GM18508 (cell line): ENCODE results near the gene PCDHA11.
"Not testable (repeated sequence)": the region's sequence is repeated elsewhere in the genome, so short reads cannot be mapped to it uniquely, and the experiment has no call there.

ENCODE experiments used
- ATAC-seq: cut with Tn5 transposase; IDR thresholded peaks from one replicate; pipeline ENCODE4 v1.9.1; 2021; ENCODE audit warnings: moderate number of reproducible peaks; ENCODE audit not compliant: insufficient read depth, unreplicated experiment

Gene PCDHA11

DNA sequence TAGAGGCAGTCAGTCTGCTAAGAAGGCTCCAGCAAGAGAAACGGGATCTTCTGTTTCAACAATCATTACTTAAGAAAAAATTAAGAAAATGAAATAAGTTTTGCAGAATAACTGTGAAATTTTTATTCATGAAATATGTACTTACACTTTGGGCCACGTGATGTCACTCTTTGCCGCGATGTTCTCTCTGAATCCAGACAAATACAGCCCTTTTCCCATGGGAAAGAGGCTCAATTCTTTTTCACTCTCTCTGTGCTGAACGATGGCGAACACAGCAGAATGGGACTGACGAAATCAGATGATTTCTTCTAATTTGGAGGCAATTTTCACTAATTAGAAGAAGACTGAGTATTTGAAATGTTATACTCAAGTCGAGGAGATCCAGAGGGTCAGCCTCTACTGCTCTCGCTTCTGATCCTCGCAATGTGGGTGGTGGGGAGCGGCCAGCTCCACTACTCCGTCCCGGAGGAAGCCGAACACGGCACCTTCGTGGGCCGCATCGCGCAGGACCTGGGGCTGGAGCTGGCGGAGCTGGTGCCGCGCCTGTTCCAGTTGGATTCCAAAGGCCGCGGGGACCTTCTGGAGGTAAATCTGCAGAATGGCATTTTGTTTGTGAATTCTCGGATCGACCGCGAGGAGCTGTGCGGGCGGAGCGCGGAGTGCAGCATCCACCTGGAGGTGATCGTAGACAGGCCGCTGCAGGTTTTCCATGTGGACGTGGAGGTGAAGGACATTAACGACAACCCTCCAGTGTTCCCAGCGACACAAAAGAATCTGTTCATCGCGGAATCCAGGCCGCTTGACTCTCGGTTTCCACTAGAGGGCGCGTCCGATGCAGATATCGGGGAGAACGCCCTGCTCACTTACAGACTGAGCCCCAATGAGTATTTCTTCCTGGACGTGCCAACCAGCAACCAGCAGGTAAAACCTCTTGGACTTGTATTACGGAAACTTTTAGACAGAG is 20.3 kb upstream of the PCDHA11 start, which contains the start of gene PCDHA9:
TSS of gene PCDHA9 (plus strand) at position 244 of the 964 bp plus-strand sequence. CDS start at position 358, 114 bp downstream.
- not testable (repeated sequence) for ATAC-seq

- ATAC-seq, result not testable (repeated sequence)
These were observed 18.7 kb upstream of the PCDHA11 start for GRCh38 chr5:140849831-140850634.

- ATAC-seq, result no peak
These were observed 12.7 kb upstream of the PCDHA11 start, which contains the start of gene PCDHA10 for GRCh38 chr5:140855772-140856674. Gene PCDHA10 (plus strand): TSS chr5:140855897. CDS start chr5:140856049, 152 bp downstream.

GRCh38 chr5:140857177-140857986 is 11.4 kb upstream of the PCDHA11 start:
- no peak for ATAC-seq

DNA sequence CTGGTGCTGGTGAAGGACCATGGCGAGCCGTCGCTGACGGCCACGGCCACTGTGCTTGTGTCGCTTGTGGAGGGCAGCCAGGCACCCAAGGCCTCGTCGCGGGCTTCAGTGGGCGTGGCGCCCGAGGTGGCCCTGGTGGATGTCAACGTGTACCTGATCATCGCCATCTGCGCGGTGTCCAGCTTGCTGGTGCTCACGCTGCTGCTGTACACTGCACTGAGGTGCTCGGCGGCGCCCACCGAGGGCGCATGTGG is 10.8 kb upstream of the PCDHA11 start:
- no peak for ATAC-seq

- no peak for ATAC-seq
These were observed 6.1 kb upstream of the PCDHA11 start for GRCh38 chr5:140862441-140863295.

DNA sequence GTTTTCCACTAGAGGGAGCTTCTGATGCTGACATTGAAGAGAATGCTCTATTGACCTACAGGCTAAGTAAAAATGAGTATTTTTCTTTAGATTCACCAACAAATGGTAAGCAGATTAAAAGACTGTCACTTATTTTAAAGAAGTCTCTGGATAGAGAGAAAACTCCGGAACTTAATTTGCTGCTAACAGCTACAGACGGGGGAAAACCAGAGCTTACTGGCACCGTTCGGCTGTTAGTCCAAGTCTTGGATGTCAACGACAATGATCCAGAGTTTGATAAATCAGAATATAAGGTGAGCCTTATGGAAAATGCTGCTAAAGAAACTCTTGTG is 764 bp downstream of the PCDHA11 start:
- no peak for ATAC-seq

DNA sequence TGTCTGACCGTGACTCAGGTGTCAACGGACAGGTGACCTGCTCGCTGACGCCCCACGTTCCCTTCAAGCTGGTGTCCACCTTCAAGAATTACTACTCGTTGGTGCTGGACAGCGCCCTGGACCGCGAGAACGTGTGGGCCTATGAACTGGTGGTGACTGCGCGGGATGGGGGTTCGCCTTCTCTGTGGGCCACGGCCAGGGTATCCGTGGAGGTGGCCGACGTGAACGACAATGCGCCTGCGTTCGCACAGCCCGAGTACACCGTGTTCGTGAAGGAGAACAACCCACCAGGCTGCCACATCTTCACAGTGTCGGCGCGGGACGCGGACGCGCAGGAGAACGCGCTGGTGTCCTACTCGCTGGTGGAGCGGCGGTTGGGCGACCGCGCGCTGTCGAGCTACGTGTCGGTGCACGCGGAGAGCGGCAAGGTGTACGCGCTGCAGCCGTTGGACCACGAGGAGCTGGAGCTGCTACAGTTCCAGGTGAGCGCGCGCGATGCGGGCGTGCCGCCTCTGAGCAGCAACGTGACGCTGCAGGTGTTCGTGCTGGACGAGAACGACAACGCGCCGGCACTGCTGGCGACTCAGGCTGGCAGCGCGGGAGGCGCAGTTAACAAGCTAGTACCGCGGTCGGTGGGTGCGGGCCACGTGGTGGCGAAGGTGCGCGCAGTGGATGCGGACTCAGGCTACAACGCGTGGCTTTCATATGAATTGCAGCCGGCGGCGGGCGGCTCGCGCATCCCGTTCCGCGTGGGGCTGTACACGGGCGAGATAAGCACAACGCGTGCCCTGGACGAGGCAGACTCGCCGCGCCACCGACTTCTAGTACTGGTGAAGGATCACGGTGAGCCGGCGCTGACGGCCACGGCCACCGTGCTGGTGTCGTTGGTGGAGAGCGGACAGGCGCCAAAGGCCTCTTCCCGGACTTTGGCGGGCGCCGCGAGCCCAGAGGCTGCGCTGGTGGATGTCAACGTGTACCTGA is 1.8 kb downstream of the PCDHA11 start:
- no peak for ATAC-seq

DNA sequence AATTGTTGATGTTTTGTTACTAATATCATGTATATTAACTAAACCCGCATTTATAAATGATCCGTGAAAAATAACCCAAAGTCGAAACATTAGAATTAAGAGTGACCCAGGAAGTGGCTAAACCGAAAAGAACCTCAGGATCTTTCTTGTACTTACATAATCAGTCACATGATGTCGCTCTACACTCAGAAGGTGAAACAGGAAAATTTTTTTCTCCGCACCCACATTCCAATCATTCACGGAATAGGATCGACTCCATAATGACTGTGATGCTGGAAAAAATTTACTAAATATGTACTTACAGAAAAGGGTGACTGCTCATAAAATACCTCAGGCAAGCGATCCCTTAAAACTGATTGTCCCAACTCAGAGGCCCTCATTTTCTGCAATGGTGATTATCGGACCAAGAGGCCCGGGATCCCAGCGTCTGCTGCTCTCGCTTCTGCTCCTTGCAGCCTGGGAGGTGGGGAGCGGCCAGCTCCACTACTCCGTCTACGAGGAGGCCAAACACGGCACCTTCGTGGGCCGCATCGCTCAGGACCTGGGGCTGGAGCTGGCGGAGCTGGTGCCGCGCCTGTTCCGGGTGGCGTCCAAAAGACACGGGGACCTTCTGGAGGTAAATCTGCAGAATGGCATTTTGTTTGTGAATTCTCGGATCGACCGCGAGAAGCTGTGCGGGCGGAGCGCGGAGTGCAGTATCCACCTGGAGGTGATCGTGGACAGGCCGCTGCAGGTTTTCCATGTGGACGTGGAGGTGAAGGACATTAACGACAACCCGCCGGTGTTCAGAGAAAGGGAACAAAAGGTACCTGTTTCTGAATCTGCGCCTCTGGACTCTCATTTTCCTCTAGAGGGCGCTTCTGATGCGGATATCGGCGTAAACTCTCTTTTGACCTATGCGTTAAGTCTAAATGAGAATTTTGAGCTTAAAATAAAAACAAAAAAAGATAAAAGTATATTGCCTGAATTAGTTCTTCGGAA is 6.6 kb downstream of the PCDHA11 start, which contains the start of gene PCDHA12:
TSS of gene PCDHA12 (plus strand) at position 224 of the 981 bp plus-strand sequence. CDS start at position 389, 165 bp downstream.
- no peak for ATAC-seq

DNA sequence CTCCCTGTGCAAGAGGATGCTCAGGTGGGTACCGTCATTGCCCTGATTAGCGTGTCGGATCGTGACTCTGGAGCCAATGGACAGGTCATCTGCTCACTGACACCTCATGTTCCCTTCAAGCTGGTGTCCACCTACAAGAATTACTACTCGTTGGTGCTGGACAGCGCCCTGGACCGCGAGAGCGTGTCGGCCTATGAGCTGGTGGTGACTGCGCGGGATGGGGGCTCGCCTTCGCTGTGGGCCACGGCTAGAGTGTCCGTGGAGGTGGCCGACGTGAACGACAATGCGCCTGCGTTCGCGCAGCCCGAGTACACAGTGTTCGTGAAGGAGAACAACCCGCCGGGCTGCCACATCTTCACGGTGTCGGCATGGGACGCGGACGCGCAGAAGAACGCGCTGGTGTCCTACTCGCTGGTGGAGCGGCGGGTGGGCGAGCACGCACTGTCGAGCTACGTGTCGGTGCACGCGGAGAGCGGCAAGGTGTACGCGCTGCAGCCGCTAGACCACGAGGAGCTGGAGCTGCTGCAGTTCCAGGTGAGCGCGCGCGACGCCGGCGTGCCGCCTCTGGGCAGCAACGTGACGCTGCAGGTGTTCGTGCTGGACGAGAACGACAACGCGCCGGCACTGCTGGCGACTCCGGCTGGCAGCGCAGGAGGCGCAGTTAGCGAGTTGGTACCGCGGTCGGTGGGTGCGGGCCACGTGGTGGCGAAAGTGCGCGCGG is 7.9 kb downstream of the PCDHA11 start:
- not testable (repeated sequence) for ATAC-seq

DNA sequence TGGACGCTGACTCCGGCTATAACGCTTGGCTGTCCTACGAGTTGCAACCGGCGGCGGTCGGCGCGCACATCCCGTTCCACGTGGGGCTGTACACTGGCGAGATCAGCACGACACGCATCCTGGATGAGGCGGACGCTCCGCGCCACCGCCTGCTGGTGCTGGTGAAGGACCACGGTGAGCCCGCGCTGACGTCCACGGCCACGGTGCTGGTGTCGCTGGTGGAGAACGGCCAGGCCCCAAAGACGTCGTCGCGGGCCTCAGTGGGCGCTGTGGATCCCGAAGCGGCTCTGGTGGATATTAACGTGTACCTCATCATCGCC is 8.5 kb downstream of the PCDHA11 start:
- ATAC-seq, result no peak

DNA sequence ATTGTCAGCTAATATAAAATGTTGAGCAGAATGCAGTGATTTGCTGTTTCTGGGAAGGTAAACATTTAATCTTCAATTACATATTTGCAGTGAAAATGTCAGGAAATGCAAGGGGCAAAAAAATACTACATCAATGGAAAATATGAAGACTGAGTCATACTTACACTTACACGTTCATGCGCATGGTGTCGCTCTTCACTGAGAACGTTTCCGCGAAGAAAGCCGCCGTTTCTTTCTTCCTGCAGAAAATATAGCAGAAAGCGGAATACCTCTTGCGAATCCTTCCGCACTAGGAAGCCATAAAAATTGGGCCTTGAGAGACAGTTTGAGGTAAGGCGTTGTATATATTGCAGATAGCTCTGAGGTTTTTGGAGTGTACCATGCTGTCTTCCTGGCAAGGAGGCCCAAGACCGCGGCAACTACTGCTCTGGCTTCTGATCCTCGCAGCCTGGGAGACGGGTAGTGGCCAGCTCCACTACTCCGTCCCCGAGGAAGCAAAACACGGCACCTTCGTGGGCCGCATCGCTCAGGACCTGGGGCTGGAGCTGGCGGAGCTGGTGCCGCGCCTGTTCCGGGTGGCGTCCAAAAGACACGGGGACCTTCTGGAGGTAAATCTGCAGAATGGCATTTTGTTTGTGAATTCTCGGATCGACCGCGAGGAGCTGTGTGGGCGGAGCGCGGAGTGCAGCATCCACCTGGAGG is 13.3 kb downstream of the PCDHA11 start, which contains the start of gene PCDHA13:
TSS of gene PCDHA13 (plus strand) at position 236 of the 702 bp plus-strand sequence. CDS start at position 381, 145 bp downstream.
- no peak for ATAC-seq

- ATAC-seq, result no peak
These were observed 13.8 kb downstream of the PCDHA11 start for GRCh38 chr5:140882591-140882899.

DNA sequence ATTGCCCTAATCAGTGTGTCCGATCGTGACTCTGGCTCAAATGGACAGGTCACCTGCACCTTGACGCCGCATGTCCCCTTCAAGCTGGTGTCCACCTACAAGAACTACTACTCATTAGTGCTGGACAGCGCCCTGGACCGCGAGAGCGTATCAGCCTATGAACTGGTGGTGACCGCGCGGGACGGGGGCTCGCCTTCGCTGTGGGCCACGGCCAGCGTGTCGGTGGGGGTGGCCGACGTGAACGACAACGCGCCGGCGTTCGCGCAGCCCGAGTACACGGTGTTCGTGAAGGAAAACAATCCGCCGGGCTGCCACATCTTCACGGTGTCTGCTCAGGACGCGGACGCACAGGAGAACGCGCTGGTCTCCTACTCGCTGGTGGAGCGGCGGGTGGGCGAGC is 14.6 kb downstream of the PCDHA11 start:
- ATAC-seq, result no peak
